AG04449 (cell line): ENCODE results near the gene PALLD.

Experiments
- CTCF ChIA-PET: fragments of 350-600 bp; formaldehyde crosslinking; extraction: SDS; loops from one replicate; lab custom pipeline; 2021; ENCODE audit warnings: antibody characterized with exemption; lab: Yijun Ruan, JAX
- POLR2A ChIA-PET: fragments of 400-600, 350-600 bp; formaldehyde crosslinking; extraction: SDS; loops from one replicate; lab custom pipeline; 2020; ENCODE audit warnings: antibody characterized with exemption, inconsistent platforms; lab: Yijun Ruan, JAX
- DNase-seq: peaks from one replicate; pipeline ENCODE4 v3.0.0-alpha.2; 2010; ENCODE audit warnings: low read depth, low spot score
- H3K4me3 ChIP-seq: 2 replicates; pipeline ENCODE4 v1.5.1; 2011; ENCODE audit warnings: low read depth, mild to moderate bottlenecking, control low read depth, low read length
- CTCF ChIP-seq: IDR thresholded peaks from one replicate; pipeline ENCODE4 v1.5.1; 2011; ENCODE audit warnings: mild to moderate bottlenecking, moderate library complexity, low read length, control low read depth, inconsistent platforms; ENCODE audit not compliant: insufficient read depth; ENCODE audit errors: missing control alignments

The PALLD gene

DNA sequence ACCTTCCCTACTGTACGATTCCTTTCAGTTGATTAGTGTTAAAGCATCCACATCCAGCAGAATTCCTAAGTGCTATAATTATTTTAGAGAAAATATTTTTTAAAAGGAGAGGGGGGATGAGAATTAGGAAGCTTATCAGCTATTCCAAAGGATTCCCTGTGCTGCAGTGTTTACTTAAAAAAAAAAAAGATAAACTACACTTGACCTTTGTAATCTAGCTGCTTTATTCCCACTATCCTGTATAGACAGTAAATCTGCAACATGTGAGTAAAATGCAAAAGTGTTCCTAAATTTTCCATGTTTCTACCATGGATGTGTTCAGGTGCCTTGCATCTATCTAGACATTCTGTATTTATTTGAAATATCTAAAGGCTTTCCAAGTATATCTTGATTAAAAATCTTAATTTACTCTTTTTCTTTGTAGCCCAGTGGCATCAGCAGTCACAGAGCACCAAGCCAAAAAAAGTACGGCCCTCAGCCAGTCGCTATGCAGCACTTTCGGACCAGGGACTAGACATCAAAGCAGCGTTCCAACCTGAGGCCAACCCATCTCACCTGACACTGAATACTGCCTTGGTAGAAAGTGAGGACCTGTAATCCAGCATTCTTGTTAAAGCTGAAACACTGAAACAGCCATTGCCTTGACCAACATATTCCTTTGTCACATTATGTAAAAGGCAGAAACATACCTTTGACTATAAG lies 429.1 kb downstream of the PALLD start:
- ChIA-PET CTCF (no interaction called here), POLR2A (no interaction called here)
- TF ChIP-seq CTCF = no peak
- DNase-seq = no peak
- H3K4me3 ChIP-seq = no peak overlapping the region

- CTCF ChIA-PET = interaction anchor here (0.7 to 3.2 kb wide), 5 partner anchors 11 to 638 kb away, joined by 3 to 22 read pairs (median 5); no protein-coding TSS in a partner anchor
- no peak for TF ChIP-seq CTCF
- POLR2A ChIA-PET = no interaction called here
- no peak for DNase-seq
- H3K4me3 ChIP-seq = no peak overlapping the region
Measured at GRCh38 chr4:168928346-168928745, 431.5 kb downstream of the PALLD start.

DNA sequence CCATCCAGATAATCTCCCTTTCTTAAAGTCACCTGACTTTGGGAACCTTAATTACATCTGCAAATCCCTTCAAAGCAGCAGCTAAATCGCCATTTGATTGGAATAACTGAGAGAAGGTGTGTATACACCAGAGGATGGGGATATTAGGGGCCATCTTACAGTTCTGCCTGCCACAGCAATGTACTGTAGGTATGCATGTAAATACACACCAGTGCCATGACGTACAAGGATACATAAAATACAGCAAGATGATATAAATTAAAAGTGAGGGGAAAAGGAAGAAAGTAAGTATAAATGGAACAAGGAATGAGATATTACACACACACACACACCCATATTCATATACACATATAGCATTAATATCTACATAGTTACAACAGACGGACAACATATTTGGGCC lies 432.0 kb downstream of the PALLD start:
- CTCF ChIA-PET = interaction anchor here (1.0 to 3.2 kb wide), 7 partner anchors 13 to 638 kb away, joined by 3 to 22 read pairs (median 4); no protein-coding TSS in a partner anchor

GRCh38 chr4:168930413-168931196 lies 433.8 kb downstream of the PALLD start:
- CTCF ChIA-PET = interaction anchor here (1.1 to 7.8 kb wide), 5 partner anchors 8 to 636 kb away, joined by 3 to 53 read pairs (median 11); no protein-coding TSS in a partner anchor
- TF ChIP-seq CTCF = no peak
- no peak for DNase-seq
- POLR2A ChIA-PET = no interaction called here
- no peak overlapping the region for H3K4me3 ChIP-seq

More for the DNA sequence above, 432.0 kb downstream of the PALLD start:
- no peak for DNase-seq
- POLR2A ChIA-PET = no interaction called here
- no peak overlapping the region for H3K4me3 ChIP-seq
- no peak for TF ChIP-seq CTCF

GRCh38 chr4:168931215-168931650 lies 434.4 kb downstream of the PALLD start:
- DNase-seq = no peak
- no peak for TF ChIP-seq CTCF
- POLR2A ChIA-PET = no interaction called here
- H3K4me3 ChIP-seq = no peak overlapping the region
- CTCF ChIA-PET = interaction anchor here (7.8 kb wide), 1 partner anchor 9 kb away, joined by 53 read pairs; no protein-coding TSS in a partner anchor

DNA sequence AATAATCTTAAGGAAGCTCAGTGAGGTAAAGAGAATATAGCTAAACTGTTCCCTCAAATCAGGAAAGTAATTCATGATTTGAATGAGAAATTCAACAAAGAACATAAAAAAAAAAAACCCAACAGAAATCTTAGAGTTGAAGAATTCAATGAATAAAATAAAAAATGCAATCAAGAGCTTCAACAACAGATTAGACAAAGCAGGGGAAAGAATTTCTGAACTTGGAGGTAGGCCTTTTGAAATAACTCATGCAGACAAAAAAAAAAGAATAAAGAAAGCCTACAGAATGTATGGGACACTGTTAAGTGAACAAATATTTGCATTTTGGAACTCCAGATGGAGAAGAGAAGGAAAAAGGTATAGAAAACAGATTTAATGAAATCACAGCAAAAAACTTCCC lies 435.3 kb downstream of the PALLD start:
- no peak for TF ChIP-seq CTCF
- no peak for DNase-seq
- no peak overlapping the region for H3K4me3 ChIP-seq
- ChIA-PET CTCF (interaction anchor here (1.0 to 7.8 kb wide), 3 partner anchors 9 to 554 kb away, joined by 3 to 53 read pairs (median 5); no protein-coding TSS in a partner anchor), POLR2A (no interaction called here)
